Prostate gland (tissue), 2 donors: Measurements from ENCODE around the gene GALP. TPM values are rescaled to one million over a fixed set of nuclear protein-coding genes. Genes with fewer than 3 reads are reported as not detected.
A peak's percentile ranks its signal among the peaks of the same experiment; 100 is the strongest.
"Not testable (repeated sequence)": the region's sequence is repeated elsewhere in the genome, so short reads cannot be mapped to it uniquely, and the experiment has no call there.

Source experiments
- DNase-seq: peaks from one replicate; pipeline ENCODE4 v3.0.0-alpha.2; 2019; ENCODE audit warnings: low spot score
- H3K27ac ChIP-seq, 2 donors: fragments of 200-600 bp; sonication (generic); 2 replicates each; pipeline ENCODE4 v1.5.1; 2017 to 2019
- H3K27me3 ChIP-seq: fragments of 200-600 bp; sonication (generic); replicated peaks from 2 replicates; pipeline ENCODE4 v1.5.1; 2019; ENCODE audit not compliant: insufficient read depth
- H3K36me3 ChIP-seq, 2 donors: fragments of 200-600 bp; sonication (generic); 1 replicate in 1 of 2; 2 replicates in 1 of 2; pipeline versions ENCODE4 v1.5.1 to v1.8.1; 2017 to 2019
- H3K4me1 ChIP-seq: fragments of 200-600 bp; sonication (generic); replicated peaks from 2 replicates; pipeline ENCODE4 v1.5.1; 2019
- H3K4me3 ChIP-seq, 2 donors: fragments of 200-600 bp; sonication (generic); 2 replicates each; pipeline ENCODE4 v1.5.1; 2017 to 2019
- H3K9me3 ChIP-seq: fragments of 200-600 bp; sonication (generic); 2 replicates; pipeline ENCODE4 v1.5.1; 2017
- POLR2A ChIP-seq: fragments of 450-650 bp; IDR thresholded peaks from one replicate; pipeline ENCODE4 v1.6.1; 2016; ENCODE audit warnings: antibody characterized with exemption, mild to moderate bottlenecking
- POLR2AphosphoS5 ChIP-seq: sonication (generic); formaldehyde crosslinking; IDR thresholded peaks from one replicate; pipeline ENCODE4 v1.6.1; 2017; ENCODE audit warnings: antibody characterized with exemption
- WGBS: methylation state at CpG from one replicate; pipeline ENCODE4 v1.1.5; 2018; 5-methylcytosine and 5-hydroxymethylcytosine counted together
- intact Hi-C: fragments of 100-400 bp; cut with DNase I; formaldehyde crosslinking; loops from one replicate; pipeline ENCODE4 v1.14.2; 2022
- total RNA-seq, 2 donors: library from RNA; depleted of rRNA; stranded (reverse); fragments of >200 nt; gene quantifications; one replicate each; pipeline ENCODE4 v1.1.0, GENCODE V29; 2016
- TF ChIP-seq, protein P1 (sequence below), 4 experiments: fragments of 200-600 bp in 2 of 4; fragments of 450-650 bp in 2 of 4; sonication (generic) in 2 of 4; IDR thresholded peaks; 1 replicate in 3 of 4; 2 replicates in 1 of 4; pipeline ENCODE4 v1.5.1; 2016 to 2019; ENCODE audit warnings: antibody characterized with exemption in 4 of 4, mild to moderate bottlenecking in 2 of 4, moderate library complexity in 2 of 4

The GALP gene
- not detected for total RNA-seq

DNA sequence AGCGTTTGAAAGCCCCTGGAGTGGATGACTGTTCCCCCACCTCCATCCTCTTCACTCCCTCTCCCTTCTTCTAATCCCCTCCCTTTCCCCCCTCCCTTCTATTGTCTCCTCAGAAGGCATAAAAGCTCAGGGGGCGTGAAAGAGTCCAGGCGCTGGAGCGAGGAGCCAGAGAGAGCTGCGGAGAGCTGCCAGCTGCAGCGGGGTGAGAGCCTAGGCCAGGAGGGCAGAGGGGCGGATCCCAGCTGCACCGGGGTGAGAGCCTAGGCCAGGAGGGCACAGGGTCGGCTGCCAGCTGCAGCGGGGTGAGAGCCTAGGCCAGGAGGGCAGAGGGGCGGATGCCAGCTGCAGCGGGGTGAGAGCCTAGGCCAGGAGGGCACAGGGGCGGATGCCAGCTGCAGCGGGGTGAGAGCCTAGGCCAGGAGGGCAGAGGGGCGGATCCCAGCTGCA, at the start of gene GALP:
GALP (plus strand) TSS at position 148 of the 447 bp plus-strand sequence. CDS start 1,101 bp downstream, outside the sequence.
- 41% methylated on average over 15 of the region's 15 CpGs for WGBS
- intact Hi-C loops, H3K4me3 ChIP-seq, H3K27ac ChIP-seq, H3K36me3 ChIP-seq, H3K27me3 ChIP-seq, DNase-seq, H3K9me3 ChIP-seq, H3K4me1 ChIP-seq: not testable (repeated sequence)

DNA sequence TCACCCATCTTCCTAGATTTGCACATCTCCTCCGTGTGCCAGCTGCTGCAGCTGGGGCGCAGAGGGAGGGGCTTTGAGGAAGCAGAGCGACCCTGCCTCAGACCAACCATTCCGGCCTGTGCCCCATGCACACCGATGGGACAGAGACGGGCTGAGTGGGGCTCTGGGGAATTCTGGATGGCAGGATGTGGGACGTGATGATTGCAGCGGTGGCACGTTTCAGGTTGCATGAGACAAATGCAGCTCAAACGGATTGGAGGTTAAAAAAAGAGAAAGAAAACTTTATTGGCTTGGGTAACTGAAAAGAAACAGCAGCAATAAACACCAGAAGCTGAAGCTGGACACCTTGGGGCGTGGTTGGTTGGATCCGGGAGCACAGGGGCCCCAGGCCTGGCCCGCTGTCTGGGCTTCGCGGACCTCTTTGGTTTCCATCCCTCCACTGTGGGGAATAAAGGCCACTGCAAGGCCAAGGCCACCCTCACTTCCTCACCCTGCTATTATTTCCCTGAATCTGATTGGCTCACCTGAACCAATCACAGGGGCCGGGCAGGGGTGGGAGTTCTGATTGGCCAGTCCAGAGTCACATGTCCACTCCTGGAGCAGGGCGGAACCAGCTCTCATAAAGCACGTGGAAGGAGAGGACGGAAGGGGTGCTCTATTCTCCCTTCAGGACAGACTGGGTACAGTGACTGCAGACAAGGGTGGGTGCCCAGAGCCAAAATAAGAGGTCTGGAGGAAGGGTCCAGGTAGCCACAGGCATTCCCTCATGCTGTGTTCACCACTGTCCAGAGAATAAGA, 48.6 kb upstream of the GALP start:
- Histone ChIP-seq H3K4me1 (no peaks in the 10 kb centered on the region), H3K36me3 (no peaks in the 10 kb centered on the region), H3K4me3 (no peak overlapping the region), H3K27me3 (no peaks in the 10 kb centered on the region), H3K9me3 (no peaks in the 10 kb centered on the region), H3K27ac (no peak overlapping the region)
- 76% methylated on average over 19 of the region's 19 CpGs for WGBS
- TF ChIP-seq POLR2A (no peak), POLR2AphosphoS5 (no peak)
- TF ChIP-seq, protein P1, sequence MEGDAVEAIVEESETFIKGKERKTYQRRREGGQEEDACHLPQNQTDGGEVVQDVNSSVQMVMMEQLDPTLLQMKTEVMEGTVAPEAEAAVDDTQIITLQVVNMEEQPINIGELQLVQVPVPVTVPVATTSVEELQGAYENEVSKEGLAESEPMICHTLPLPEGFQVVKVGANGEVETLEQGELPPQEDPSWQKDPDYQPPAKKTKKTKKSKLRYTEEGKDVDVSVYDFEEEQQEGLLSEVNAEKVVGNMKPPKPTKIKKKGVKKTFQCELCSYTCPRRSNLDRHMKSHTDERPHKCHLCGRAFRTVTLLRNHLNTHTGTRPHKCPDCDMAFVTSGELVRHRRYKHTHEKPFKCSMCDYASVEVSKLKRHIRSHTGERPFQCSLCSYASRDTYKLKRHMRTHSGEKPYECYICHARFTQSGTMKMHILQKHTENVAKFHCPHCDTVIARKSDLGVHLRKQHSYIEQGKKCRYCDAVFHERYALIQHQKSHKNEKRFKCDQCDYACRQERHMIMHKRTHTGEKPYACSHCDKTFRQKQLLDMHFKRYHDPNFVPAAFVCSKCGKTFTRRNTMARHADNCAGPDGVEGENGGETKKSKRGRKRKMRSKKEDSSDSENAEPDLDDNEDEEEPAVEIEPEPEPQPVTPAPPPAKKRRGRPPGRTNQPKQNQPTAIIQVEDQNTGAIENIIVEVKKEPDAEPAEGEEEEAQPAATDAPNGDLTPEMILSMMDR (IDR thresholded peaks at IDR 0.05) = no peak
- DNase-seq = no peak
- intact Hi-C loops = no loop called here

DNA sequence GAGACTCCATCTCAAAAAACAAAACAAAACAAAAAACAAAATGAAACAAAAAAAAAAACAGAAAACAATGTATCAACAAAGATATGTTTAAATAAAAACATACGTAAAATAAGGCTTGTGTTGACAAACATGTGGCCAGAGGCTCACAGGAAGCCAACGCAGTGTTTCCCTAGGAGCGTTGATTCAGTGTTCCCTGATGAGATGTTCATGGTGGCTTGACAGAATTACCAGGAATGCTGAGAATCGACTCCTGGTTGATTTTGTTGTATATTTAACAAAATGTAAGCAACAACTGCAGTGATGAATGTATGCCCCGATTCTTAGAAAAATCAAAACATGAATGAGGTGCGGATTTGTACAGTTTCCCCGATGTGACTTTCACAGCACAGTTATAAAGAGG, 45.8 kb upstream of the GALP start:
- H3K4me1 ChIP-seq = no peaks in the 10 kb centered on the region
- no peaks in the 10 kb centered on the region for H3K36me3 ChIP-seq
- no peak overlapping the region for H3K4me3 ChIP-seq
- TF ChIP-seq POLR2A = no peak
- TF ChIP-seq, protein P1 (IDR thresholded peaks at IDR 0.05) = no peak
- TF ChIP-seq POLR2AphosphoS5 = no peak
- no peak overlapping the region for H3K27ac ChIP-seq
- DNase-seq = no peak
- H3K9me3 ChIP-seq = no peaks in the 10 kb centered on the region
- 87% methylated on average over 7 of the region's 7 CpGs for WGBS
- intact Hi-C loops = no loop called here
- no peaks in the 10 kb centered on the region for H3K27me3 ChIP-seq

DNA sequence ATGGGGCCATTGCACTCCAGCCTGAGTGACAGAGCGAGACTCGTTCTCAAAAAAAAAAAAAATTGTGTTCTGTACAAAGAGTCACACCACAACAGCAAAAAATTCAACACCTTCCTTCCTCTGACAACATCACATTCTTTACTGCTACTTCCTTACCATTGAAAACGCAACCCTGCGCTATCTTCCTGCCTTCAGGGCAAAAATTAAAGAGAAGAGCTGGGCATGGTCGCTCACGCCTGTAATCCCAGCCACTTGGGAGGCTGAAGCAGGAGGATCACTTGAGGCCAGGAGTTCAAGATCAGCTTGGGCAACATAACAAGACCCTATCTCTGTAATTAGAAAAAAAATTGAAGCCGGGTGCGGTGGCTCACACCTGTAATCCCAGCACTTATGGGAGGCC, 44.2 kb upstream of the GALP start:
- 84% methylated on average over 8 of the region's 8 CpGs for WGBS
- H3K4me3 ChIP-seq = no peak overlapping the region
- H3K4me1 ChIP-seq = no peaks in the 10 kb centered on the region
- TF ChIP-seq, protein P1 (IDR thresholded peaks at IDR 0.05) = no peak
- TF ChIP-seq POLR2AphosphoS5 (no peak), POLR2A (no peak)
- no peaks in the 10 kb centered on the region for H3K9me3 ChIP-seq
- no peaks in the 10 kb centered on the region for H3K36me3 ChIP-seq
- no peaks in the 10 kb centered on the region for H3K27me3 ChIP-seq
- intact Hi-C loops = no loop called here
- DNase-seq = no peak
- peak overlapping the region in 1 of 2 donors; percentile 59 for H3K27ac ChIP-seq

DNA sequence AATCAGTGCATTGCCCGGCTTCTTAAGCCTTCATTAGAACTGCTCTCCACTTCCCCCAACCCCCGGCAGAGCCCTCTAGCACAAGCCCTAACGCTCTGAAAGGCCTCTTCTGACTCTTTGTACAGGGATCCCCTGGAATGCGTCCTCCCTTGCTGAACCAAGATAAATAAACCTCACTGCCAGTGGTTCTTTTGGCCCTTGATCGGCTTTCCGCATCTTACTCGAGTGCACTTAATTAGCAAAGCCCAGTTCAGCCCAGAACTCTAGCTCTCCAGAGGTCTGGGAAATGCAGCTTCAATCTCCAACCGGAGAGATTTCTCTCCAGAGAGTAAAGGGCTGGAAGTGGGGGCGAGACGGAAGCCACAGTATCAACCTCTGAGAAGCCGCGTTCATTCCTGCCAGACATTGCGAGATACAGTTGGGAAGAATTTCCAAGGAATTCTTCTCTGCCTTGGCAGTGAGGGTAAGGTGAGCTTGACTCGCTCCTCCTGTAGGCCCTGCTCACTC, 43.4 kb upstream of the GALP start:
- Histone ChIP-seq H3K4me3 (no peak overlapping the region), H3K36me3 (no peaks in the 10 kb centered on the region), H3K4me1 (peaks cover 2% of the 10 kb centered on the region), H3K9me3 (no peaks in the 10 kb centered on the region), H3K27ac (peak overlapping the region; percentile 50 to 59), H3K27me3 (no peaks in the 10 kb centered on the region)
- WGBS = 12% methylated on average over 14 of the region's 14 CpGs
- intact Hi-C loops = no loop called here
- TF ChIP-seq POLR2AphosphoS5 (peak; percentile 49), POLR2A (no peak)
- TF ChIP-seq, protein P1 (IDR thresholded peaks at IDR 0.05) = no peak
- DNase-seq = no peak
